HG03060 (cell line): ENCODE data around the gene ADARB2.
"Not testable (repeated sequence)": the region's sequence is repeated elsewhere in the genome, so short reads cannot be mapped to it uniquely, and the experiment has no call there.

ENCODE experiments used
- ATAC-seq: cut with Tn5 transposase; IDR thresholded peaks from one replicate; pipeline ENCODE4 v1.9.1; 2021; ENCODE audit warnings: low read depth, moderate number of reproducible peaks; ENCODE audit not compliant: unreplicated experiment

ADARB2 gene

DNA sequence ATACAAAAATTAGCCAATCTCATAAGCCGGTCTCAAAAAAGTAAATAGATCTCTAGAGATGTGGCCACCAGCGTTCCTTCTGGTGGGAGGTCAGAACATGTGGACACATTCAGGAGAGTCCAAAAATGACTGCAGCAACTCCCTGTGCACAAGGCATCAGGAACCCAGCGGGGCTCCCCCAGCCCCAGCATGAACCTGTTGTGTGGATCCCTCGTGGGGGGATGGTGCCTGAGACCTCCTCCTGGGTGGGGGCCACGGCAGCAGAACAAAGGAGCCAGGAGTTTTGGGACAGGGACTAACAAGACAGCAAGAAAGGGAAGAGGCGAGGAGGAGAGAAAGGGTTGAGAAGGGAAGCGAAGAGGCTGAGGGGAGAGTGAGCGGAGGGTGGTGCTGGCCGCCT, 559.4 kb downstream of the ADARB2 start:
- ATAC-seq: no peak

DNA sequence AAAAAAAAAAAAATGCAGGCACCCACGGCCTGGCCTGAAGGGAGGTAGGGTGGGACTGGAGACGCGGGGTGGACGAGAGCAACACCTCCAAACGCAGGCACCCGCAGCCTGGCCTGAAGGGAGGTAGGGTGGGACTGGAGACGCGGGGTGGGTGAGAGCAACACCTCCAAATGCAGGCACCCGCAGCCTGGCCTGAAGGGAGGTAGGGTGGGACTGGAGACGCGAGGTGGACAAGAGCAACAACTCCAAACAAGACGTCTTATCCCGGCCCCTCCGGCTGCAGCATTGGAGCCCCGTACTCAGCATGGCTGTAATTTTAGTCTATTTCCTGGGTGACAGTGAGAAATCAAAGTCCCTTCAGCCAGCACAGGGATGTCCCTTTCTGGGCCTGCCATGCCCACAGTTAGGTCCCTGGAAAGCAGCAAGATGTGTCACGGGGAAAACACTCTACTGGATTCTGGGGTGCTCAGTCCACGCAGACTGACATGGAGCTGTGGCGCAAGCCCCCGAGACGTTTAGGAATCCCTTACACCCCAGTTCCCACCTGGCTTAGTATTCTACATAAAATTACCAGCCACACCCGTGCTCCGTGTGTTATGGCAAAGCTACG, 561.3 kb downstream of the ADARB2 start:
- no peak for ATAC-seq

GRCh38 chr10:1174022-1174421, 563.3 kb downstream of the ADARB2 start:
- no peak for ATAC-seq

- ATAC-seq: no peak
These were observed 564.2 kb downstream of the ADARB2 start for GRCh38 chr10:1173091-1173490.

DNA sequence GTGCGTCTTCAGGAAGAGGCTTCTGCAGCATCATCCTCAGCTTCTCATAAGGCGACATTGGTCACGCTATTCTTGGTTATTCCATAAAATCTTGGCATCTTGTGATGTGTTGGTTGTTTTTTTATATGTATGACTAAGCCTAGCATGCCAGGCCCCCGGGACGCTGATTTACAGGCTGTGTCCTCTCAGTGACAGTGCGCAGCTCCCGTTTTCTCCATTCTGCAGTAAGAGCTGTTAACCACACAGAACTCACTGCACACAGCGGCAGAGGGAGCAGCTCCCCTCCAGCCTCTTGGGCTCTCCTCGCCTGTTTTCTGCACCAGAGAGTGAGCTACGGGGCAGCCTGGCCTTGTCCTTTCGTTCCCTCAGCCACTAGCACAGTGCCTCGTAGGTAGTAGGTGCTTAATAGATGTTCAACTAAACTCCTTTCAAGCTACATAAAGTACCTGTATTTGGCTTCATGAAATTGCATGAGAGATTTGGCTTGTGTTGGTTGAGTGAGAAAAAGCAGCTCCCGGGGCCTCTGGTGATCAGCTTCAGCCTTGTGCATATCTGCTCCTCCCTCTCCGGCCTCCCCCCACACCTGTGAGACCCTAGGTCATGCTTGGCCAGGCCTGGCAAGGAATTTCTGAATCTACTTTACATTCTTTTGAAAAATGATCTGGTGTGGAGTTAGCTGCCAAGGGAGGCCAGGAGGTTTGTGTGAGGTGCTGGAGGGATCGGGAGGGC, 564.9 kb downstream of the ADARB2 start:
- ATAC-seq: no peak

GRCh38 chr10:1171586-1171985, 565.7 kb downstream of the ADARB2 start:
- no peak for ATAC-seq

- ATAC-seq: no peak
These were observed 566.1 kb downstream of the ADARB2 start for GRCh38 chr10:1171182-1171581.

- ATAC-seq: no peak
These were observed 566.5 kb downstream of the ADARB2 start for GRCh38 chr10:1170867-1171180.

GRCh38 chr10:1169981-1170866, 567.1 kb downstream of the ADARB2 start:
- no peak for ATAC-seq

DNA sequence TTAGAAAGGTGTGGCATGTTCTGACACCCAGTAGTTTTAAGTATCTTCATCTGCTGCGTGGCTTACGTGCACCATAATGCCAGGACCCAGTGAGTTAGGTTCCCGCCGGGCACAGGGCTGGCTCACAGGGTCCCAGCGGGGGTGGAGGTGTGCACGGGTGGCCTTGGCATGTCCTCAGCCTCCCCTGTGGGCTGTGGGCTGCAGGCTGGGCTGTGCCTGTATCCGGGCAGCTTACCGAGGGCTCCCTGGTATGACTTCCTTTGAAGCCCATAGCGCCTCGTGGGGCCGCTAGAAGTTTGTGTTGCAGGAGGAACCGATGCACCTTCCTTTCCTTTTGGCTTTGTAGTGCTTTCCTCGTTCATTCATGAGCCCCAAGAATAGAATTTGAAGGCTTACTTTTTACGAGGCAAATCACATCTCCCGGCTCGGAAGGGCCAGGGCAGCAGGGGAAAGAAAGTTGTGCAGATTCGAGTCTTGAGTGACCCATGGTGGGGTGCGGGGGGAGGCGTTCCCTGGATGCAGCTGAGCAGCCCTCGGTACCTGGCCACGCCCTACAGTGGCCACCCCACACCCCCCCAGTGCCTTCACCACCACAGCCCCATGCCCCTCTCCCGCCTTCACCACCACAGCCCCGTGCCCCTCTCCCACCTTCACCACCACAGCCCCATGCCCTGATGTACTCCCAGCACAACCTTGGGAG, 568.0 kb downstream of the ADARB2 start:
- ATAC-seq: no peak

- no peak for ATAC-seq
These were observed 568.6 kb downstream of the ADARB2 start for GRCh38 chr10:1168763-1169162.

GRCh38 chr10:1166828-1167275, 570.5 kb downstream of the ADARB2 start:
- no peak for ATAC-seq

- ATAC-seq: no peak
These were observed 571.1 kb downstream of the ADARB2 start for GRCh38 chr10:1166101-1166827.

- ATAC-seq: no peak
These were observed 573.5 kb downstream of the ADARB2 start for GRCh38 chr10:1163831-1164230.

- no peak for ATAC-seq
These were observed 574.1 kb downstream of the ADARB2 start for GRCh38 chr10:1163204-1163660.

DNA sequence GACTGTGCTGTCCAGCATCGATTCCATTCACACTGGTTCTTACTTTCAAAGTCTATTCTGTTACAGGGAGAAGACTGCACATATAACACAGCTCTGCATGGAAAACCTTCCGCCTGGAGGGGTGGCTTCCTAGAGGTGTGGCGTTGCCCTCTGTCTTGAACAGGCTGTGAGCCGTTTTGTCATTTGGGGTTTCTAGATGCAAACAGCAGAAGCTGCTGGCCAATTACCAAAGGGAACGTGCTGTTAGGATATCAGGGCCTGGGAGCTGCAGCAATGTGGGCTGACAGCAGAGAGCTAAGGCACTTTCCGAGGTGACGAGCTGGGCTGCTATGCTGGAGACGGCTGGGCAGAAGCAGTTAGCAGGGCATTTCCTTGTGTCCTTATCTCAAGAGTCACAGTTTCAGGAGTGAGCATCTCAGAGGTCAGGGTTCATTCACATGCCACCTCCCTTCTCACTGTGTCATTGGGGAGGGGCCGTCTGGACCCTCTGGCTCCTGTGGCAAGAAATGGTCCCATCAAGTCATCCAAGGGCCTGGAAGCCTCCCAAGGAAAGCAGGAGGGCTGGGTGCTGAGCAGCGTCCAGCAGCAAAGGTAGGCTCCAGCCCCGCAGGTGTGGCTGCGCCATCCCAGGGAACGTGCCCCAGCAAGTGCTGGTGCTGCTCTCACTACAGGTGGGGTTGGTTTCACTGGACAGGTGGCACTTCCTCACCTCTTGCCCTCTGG, 574.7 kb downstream of the ADARB2 start:
- no peak for ATAC-seq

DNA sequence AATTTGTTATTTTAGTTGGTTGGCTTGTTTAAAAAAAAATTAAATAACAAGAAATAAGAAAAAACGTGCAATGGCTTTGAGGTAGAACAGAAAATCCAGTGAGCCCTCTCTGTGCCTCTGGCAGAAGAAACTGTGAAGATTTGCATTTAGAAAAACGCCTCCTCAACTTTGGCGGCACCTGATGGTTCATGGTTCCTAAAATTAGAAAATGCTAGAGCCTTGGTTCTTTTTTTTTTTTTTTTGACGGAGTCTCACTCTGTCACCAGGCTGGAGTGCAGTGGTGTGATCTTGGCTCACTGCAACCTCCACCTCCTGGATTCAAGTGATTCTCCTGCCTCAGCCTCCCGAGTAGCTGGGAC, 576.0 kb downstream of the ADARB2 start:
- ATAC-seq: not testable (repeated sequence)

DNA sequence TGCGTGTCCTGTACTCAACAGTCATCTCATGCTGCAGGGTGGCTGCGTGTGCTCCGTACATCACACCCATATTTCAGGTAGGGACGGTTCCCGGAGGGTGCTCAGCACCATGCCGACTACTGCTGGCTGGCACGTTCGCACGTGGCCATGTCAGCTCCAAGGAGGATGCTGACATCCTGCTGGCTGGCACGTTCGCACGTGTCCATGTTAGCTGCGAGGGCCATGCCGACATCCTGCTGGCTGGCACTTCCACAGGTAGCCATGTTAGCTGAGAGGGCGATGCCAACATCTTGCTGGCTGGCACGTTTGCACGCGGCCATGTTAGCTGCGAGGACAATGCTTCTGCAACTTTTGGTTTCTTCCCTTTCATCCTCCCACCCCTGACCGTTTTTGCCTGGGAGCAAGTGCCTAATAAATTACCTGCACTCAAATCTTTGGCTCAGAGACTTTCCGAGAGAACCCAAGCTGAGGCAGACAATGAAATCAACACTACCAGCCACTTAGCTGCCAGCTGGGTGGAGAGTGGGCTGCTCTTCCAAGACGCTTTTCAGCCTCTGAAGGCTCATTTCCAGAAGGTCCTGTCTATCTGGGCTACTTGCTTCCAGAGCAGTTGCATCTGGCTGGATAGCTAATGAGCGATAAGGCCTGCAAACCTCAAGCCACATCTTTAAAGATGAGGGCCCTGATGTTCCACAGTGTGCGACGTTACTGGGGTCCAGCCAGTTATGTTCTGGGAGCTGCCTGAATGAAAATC, 576.6 kb downstream of the ADARB2 start:
- no peak for ATAC-seq
